ENCODE measurements around the gene ARHGEF28. TPM values are rescaled to one million over a fixed set of nuclear protein-coding genes. Genes with fewer than 3 reads are reported as not detected.

Gene ARHGEF28
- total RNA-seq, 1 donor from 2014 or later = 20.1 TPM

DNA sequence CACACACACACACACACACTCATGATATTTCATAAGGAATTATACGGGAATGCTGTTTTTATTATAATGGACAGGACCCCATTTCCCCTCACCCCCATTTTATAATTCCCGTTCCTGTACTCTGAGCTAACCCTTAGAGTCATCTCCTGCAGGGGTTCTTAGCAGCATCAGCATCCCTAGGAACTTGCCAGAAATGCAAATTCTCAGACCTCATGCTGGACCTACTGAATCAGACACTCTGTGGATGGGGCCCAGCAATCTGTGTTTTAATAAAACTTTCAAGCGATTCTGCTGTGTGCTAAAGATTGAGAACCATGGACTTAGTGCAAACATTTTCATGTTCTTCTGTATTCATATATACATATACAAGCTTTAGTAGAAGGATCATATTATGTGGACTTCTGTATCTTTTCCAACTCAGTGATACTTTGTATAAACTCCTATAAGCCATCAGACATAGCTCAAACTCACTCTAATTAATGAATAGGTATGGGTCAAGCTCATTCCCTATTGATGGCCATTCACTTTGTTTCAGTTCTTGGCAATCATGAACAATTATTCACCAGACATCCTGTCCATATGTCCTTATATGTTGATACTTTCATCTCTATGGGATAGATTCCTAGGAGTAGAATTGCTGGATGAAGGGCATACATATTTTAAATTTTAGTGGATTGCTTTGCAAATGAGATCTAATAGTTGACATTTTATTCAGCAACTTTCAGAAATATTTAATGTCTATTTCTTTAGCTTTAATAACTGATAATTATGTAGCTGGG lies 65.5 kb downstream of the ARHGEF28 start:
- no peak for DNase-seq (ENCODE audit: low read depth)

DNA sequence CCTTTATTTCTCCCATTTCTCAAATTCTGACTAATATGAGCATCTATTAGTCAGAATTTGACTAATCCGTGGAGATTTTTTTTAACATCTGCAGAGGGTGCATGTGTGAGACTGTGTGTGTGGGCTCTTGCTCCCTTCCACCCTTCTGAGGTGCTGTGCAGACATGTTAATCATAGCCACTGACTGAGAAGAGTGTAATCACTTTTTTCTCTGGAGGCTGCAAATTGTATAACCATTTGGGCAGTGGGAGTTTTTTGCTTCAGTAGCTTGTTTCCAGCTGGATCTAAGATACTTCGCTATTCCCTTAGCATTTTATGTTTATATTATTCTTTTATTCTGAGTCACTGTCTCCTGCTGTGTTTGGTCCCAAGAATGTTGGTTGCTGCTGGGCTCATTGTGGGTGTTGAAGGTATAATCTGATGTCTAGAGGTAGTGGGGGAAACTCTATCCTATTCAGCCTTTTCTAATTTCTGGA lies 66.2 kb downstream of the ARHGEF28 start:
- peak; percentile 54 for DNase-seq (ENCODE audit: low read depth)

DNA sequence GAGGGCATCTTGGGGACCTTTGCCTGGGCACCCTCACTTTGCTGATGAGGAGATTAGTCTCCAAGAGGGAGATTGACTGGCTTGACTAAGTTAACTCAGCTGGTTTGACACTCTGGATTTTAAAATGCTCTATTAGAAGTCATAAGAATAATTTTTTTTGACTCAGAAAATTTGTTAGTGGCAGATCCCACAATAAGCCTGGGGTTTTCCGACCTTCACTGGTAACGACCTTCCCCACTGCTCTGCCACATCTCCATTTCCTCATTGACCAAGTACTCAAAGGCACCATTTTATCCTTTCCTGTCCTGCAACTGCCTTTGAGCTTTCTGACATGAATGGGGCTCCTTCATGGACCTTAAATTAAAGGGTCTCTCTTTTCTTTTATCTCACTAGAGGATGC lies 67.0 kb downstream of the ARHGEF28 start:
- DNase-seq (ENCODE audit: low read depth) = no peak

DNA sequence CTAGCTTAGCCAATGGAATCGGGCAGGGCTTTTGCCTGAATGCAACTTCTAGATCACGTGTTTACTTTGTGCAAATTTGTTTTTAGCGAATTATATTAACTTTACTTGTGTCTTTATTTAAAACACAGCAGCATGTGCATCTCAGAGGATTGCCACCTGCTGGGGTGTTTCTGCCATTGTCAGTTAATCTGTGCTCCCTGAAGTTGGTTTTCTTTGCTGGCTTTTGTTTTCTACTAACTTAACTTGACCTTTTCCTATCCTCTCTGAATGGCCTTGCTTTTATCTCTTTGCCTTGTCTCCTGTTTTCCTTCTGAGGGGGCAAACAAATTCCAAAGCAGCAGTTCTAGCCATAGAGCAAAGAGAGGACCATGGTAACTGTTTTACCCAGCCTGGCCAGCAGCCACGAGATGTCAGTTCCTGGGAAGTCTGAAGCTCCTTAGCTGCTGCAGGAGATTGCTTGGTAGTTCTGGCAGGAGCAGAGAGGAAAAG lies 67.6 kb downstream of the ARHGEF28 start:
- DNase-seq (ENCODE audit: low read depth) = peak; percentile 50

DNA sequence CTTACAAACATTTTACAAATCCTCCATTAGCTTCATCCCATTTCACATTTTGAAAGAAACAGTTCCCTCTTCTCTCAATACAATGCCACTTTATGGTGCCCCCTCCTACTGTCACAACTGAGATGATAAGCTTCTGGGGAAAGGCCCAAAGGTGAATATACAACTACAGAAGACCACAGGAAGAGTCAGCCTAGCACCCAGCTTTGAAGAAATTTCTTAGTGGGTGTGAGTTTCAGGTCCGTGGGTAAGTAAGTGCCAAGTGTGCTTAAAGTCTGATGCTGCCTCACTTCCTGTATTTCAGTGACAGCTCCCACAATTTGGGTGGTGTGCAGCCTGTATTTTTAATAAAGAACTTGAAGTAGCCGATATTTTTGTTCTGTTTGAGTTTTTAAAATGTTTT lies 68.1 kb downstream of the ARHGEF28 start:
- no peak for DNase-seq (ENCODE audit: low read depth)

DNA sequence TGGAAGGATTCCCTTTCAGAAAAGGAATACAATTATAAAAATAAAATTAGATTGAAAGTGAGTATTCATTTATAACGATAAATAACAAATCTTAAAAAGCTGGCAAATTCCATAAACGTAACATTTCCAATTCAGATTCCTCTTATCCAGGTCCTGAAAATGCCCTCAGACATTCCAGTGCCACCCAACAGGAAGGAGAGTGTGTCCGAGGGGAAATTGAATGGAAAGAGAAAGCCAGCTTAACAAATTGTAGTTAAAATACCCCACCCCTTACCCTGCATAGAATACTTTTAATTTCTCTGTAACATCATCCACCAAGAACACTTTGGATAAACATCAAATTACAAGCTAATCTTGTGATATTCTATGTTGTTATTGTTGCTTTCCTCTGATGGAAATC lies 72.0 kb downstream of the ARHGEF28 start:
- DNase-seq (ENCODE audit: low read depth) = no peak

DNA sequence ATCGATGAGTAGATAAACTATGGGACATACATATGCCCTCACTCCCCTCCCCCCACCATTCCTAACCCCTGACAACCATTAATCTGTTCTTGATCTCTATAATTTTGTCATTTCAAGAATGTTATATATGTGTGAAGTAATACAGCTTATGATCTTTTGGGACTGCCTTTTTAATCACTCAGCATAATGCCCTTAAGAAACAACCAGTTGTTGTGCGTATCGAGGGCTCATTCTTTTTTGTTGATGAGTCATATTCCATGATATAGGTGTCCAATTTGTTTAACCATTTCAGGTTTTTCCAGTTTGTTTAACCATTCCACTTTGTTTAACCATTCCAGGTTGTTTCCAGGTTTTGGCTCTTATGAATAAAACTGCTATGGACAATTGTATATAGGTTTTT lies 75.6 kb downstream of the ARHGEF28 start:
- no peak for DNase-seq (ENCODE audit: low read depth)

DNA sequence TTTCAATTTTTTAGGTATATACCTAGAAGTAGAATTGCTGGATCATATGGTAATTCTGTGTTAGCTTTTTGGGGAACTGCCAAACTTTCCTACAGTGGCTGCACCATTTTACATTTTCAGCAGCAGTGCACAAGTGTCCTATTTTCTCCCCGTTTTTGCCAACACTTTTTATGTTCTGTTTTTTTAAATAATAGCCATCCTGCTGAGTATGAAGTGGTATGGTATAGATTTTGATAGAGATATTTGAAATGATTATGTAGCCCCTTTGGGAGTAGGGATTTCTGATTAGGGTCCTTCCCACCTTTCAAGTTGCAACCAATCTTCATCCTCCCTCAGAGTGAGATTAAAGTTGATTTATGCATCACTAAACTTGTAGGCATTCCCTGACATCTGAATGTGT lies 76.5 kb downstream of the ARHGEF28 start:
- no peak for DNase-seq (ENCODE audit: low read depth)

DNA sequence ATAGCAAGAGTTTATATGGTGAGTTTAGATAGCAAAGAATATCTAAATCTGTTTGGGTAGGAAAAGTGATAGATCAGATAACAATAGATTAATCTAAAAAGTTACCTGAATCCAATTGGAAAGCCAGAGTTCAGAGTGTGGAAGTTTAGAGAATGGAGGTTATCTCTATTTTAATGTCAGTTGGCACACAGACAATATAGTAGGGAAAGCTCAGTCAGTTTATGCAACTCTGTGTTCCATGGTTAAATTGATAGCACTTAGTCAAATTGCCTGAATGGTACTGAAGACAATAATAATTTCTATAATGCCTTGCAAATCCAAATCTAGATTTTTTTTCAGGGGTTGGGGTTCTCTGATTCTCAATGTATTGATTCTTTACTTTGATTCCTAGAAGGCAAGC lies 77.0 kb downstream of the ARHGEF28 start:
- DNase-seq (ENCODE audit: low read depth) = no peak

DNA sequence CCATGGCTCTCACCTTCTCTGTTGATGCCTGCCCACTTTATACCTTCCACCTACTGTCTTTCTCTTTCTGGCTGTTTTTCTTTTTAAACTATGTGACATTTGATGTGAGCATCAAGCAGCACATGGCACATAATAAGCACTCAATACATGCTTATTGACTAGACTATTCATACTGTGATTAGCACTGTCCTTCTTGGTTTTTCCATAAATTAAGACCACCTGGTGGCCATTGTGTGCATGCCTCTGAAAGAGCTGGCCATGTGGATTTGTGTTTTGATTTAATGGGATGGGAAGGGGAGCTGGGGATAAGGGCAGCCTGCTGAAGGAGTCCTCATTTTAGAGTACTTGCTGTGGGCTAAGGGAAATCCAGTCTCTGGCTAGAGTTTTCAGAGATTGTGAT lies 79.4 kb downstream of the ARHGEF28 start:
- DNase-seq (ENCODE audit: low read depth) = no peak

DNA sequence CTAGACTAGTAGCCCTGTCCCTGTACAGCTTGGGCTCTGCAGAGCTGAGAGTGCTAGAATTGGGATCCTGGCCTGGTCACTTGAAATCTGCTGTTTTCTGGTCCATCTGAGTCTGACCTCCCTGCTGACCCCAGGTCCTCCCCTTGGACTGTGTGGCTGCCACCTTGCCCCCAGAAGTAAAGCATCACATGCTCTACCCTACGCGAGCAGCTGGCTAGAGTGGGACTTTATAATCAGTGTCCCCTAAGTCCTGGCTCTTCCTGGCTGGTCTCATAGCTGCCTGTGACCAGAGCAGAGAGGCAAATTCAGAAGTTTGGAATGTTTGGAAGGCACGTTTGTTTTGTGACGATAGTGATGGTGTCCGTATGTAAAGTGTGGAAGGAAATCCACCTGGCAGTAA lies 81.0 kb downstream of the ARHGEF28 start:
- no peak for DNase-seq (ENCODE audit: low read depth)

DNA sequence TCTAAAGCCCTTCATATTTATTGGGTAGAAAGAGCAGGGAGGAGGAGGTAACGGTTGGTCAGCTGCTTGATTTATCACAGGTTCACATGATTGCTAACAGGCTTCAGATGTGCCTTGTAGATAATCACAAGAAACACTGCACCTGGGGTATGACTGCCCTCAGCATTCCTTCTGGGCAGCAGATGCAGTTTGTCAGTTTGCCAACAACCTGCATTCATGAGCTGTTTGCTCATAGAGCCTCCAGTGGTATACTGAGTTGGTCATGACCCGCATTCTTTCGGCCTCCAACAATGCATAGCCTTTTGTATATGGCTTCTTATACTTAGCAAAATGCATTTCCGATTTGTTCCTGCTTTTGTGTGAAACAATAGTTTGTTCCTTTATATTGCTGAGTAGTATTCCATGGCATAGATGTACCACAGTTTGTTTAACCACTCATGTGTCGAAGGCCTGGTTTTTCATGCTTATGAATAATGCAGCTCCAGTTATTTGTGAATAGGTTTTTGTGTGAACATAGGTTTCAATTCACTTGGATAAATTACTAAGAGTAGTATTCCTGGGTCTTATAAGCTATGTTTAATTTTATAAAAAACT lies 83.6 kb downstream of the ARHGEF28 start:
- no peak for DNase-seq (ENCODE audit: low read depth)

DNA sequence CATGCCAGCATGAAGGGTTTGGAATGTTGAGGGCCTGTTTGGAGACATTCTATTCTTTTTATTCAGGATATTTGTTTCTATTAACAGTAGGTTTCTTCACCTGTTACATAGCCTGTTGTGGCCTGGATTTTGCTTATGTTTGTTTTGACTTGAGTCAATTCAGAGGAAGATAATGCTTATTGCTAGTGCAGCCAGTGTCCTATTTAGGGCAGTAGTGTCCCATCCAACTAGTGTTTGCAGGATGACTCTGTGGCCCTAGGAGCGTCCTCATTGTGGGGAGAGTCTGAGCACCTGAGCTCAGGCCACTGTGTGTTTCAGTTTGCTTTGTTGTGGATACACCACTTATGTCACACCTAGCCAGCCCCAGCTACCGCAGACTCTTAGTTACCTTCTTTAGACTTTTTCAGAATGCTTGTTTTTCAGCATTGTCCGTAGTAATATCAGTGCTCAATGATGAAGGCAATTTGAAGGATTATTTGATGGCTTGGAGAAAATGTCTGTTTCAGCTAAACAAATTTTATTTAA lies 90.3 kb downstream of the ARHGEF28 start:
- no peak for DNase-seq (ENCODE audit: low read depth)

DNA sequence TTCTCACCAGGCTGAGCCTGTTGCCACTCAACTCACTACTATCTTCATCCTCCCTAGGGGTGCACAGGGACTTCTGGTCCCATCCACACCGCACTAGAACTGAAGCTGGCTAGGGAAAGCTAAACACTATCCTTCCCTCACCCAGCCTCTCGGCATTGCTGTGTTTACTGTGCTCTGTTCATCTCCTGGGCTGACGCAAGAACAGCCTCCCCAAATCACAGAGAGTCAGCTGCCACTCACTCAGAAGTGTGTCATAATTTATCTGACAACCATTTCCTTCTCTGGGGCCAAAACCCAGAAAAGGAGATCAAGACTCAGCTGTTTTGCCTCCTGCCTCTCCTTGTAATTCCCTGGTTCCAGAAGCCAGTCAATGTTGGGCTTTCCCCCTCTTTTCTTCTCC lies 92.8 kb downstream of the ARHGEF28 start:
- no peak for DNase-seq (ENCODE audit: low read depth)

DNA sequence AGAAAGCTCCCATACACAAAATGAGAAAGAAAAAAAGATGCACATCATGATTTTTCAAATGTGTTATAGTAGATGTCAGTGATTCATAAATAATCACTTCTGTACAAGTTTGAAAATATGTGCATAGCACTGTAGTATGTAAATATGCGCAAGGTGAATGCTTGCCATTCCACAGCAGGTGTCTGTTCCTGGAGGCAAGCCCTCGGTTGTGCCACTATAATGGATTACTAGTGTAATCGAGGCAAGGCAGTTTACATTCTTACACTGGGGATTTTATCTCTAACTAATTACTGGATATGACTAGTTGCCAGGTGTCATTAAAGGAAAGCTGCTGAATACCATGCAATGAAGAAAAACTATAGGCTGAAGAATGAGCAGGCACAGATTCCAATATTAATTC lies 93.6 kb downstream of the ARHGEF28 start:
- DNase-seq (ENCODE audit: low read depth) = no peak

DNA sequence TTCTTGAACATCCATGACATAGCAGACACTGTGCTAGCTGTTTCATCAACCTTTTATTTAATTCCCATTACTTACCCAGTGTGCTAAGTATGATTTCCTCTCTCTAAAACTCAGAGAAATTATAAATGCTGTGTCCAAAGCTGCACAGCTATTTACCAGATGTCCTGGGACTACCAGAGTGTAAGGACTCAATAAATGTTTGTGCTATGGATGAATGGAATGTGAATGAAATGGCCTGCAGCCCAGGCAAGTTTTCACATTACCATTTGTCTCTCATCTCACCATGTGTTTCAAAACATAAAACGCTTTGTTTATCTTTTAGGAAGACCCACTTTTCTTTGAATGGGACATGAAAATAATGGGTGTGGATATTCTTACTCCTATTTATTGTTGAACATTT lies 96.2 kb downstream of the ARHGEF28 start:
- DNase-seq (ENCODE audit: low read depth) = no peak

DNA sequence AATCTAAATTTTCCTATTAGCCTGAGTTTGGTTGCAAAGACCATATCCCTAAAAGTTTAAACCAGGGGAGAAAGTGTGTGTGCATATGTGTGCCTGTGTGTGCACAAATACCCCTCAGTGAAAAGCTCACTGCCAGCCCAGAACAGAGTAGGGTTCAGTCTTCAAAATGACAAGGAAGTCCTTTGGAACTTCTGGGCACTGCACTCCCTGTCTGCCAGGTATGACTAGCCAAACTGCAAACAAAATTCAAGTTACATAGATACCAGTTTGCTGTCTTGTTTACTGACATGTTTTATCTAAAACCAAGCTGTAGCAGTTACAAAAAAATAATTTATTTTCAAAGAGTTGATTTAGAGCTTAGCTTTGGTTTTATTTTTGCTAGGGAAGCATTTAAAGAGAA lies 100.1 kb downstream of the ARHGEF28 start:
- DNase-seq (ENCODE audit: low read depth) = no peak

DNA sequence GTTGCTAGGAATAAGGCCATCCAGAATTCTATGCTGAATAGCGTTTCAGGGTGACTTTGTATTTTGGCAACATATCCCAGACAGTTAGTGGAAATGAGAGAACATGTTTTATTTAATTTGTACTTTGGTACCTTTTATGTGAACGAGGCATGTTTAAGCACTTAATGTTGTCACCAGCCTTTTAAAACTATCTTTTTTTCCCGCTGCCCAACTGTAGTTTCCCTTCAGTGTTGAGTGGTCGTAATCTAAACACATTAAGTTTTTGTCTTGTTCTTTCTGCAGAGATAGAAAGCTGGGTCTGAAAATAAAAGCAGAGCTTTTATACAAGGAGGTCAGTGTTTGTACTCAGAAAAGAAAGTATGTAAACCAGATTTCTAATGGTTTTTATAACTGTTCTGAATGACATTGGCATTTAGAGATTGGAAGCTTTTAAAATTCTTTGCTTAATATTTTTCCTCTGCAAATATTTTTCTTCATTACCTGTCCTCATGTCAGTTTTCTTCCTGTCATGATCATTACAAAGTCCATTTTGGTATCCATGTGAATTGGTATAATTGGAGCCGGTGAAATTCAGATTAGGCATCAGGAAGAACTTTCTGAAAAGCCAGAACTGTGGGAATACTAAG lies 100.7 kb downstream of the ARHGEF28 start:
- no peak for DNase-seq (ENCODE audit: low read depth)

DNA sequence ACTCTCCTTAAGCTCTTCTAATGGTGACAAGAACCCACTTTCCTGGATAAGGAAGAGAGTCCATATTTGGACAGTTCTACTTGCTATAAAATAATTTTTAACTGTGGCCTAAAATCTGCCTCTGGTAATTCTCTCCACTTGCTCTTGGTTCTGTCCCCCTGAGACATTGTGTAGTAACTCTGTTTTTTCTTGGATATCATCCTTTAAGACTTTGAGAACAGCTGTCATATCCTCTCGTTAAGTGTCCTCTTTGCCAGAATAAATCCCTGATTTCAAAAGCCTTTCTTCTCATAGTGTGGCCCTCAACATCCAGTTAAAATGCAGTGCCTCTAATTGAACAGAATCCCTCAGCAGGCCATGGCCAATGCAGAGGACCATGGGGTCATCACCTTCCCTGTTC lies 101.5 kb downstream of the ARHGEF28 start:
- DNase-seq (ENCODE audit: low read depth) = peak; percentile 38

DNA sequence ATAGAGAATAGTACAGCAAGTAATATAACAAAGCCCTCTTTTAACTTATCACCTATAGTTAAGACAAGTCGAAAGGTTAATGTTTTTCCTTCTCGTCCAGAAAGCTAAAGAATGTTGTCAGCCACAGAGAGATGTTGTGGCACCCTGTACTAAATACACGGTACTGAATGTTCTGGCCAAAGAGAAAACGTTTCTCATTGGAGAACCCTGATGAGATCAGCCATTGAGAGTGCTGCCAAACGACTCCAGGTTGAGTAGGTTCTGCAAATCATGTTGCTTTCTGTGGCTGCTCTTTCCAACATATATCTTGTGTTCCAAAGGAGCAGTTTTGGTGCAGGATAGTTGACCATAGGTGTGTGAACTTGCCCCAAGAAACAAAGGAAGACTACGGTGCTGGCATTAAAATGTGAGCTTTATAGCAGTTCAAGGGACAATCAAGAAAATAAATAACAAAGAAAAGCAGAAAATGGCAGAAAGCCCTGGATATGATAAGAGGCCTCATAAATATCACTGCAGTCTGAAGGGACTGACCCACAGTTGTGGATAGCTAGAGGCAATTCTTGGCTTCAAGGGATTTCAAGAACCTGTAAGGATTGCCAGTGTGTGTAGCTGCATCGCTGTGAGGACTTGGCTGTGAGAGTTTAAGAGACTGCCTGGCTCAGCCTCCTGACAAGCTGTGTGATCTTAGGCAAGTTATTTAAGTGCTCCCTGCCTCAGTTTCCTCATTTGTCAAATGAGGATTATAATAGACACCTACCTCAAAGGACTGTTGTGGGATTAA lies 102.7 kb downstream of the ARHGEF28 start:
- DNase-seq (ENCODE audit: low read depth) = no peak

DNA sequence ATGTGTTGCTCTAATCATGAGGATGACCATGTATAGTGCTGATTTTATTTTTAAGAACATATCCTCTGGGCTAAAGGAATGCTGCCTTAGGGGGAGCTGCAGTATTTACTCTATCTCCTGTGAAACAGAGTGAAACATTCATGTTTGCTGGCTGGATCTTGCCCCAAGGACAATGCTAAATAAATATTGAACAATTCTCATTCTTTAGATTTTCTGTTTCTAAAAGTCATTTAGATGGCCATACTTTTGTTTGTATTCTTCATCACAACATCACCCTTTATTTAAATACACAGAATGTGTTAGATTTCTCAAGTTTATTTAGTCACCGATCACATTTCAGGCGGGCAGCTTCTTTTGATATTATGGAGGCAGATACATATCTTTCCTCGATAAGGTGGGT lies 103.3 kb downstream of the ARHGEF28 start:
- no peak for DNase-seq (ENCODE audit: low read depth)

All from myocyte (in vitro differentiated cells).